Peyer's patch (tissue), 4 donors: ENCODE results near the gene F2RL3. TPM values are rescaled to one million over a fixed set of nuclear protein-coding genes. Genes with fewer than 3 reads are reported as not detected.

Experiments
- DNase-seq, 3 donors: peaks; one replicate each; pipeline ENCODE4 v3.0.0-alpha.2; 2017 to 2019
- H3K27ac ChIP-seq, 4 donors: fragments of 200-600 bp; sonication (generic); one replicate each; pipeline ENCODE4 v1.5.1; 2016 to 2019
- H3K27me3 ChIP-seq, 2 donors: fragments of 200-600 bp; sonication (generic); one replicate each; pipeline ENCODE4 v1.5.1; 2019
- H3K36me3 ChIP-seq, 3 donors: fragments of 200-600 bp; sonication (generic); one replicate each; pipeline ENCODE4 v1.5.1; 2016 to 2019
- H3K4me1 ChIP-seq, 4 donors: fragments of 200-600 bp; sonication (generic); one replicate each; pipeline ENCODE4 v1.5.1; 2016 to 2019
- H3K4me3 ChIP-seq, 4 donors: fragments of 200-600 bp; sonication (generic); 1 replicate in 3 of 4; 2 replicates in 1 of 4; pipeline ENCODE4 v1.5.1; 2016 to 2019; ENCODE audit warnings: mild to moderate bottlenecking in 1 of 4
- H3K9me3 ChIP-seq, 4 donors: fragments of 200-600 bp; sonication (generic); one replicate each; pipeline ENCODE4 v1.5.1; 2016 to 2019; ENCODE audit warnings: mild to moderate bottlenecking in 1 of 4
- POLR2A ChIP-seq, 2 donors: fragments of 450-650 bp; IDR thresholded peaks; one replicate each; pipeline ENCODE4 v1.5.1; 2017; ENCODE audit warnings: antibody characterized with exemption in 2 of 2, mild to moderate bottlenecking in 2 of 2, moderate library complexity in 2 of 2
- total RNA-seq, 4 donors: library from RNA; depleted of rRNA; stranded (reverse); fragments of >200 nt; gene quantifications; one replicate each; pipeline ENCODE4 v1.1.0, GENCODE V29; 2016
- TF ChIP-seq, protein P1 (sequence below), 6 experiments: fragments of 450-650 bp in 4 of 6; fragments of 200-600 bp in 2 of 6; sonication (generic) in 1 of 6; IDR thresholded peaks; one replicate each; pipeline ENCODE4 v1.5.1; 2017 to 2019; ENCODE audit warnings: antibody characterized with exemption in 6 of 6, mild to moderate bottlenecking in 3 of 6, moderate library complexity in 1 of 6

The F2RL3 gene
- total RNA-seq, 4 donors from 2014 or later = 3.9 to 11.6 (median 5.1) TPM

DNA sequence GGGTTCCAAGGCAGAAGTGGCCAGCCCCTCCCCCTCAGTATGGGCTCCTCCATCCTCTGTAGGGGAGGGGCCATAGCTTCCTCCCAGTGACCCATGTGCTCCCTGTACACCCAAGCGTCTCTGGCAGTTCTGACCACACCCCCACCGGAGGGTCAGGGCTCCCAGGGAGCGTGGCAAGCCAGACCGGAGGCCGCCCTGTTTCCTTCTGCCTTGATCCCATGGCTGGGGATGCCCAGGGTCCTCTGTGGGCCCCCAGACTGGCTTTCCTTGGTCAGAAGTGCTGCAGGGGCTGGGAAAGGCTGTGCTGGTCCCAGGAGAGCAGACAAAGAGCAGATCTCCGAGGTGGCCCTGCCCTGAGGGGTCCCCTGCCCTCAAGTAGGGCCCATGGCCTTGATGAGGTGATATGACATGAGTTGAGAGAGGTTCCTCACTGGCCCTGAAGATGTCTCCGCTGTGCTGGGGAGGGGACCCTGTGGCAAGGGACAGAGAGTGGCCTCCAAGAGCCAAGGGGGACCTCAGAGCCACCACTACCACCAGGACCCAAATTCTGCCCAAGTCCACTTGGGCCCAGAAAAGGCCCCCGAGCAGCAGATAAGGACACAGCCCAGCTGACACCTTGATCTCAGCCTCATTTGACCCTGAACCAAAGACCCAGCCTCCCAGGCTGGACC, 7.8 kb upstream of the F2RL3 start:
- Histone ChIP-seq H3K27me3 (no peaks in the 10 kb centered on the region), H3K9me3 (peaks cover 0 to 22% (median 6%) of the 10 kb centered on the region in 4 donors), H3K4me3 (no peak overlapping the region), H3K27ac (no peak overlapping the region), H3K36me3 (peaks cover 0 to 43% (median 0%) of the 10 kb centered on the region in 3 donors), H3K4me1 (peaks cover 0 to 7% (median 0%) of the 10 kb centered on the region in 4 donors)
- DNase-seq = no peak
- TF ChIP-seq POLR2A (IDR thresholded peaks at IDR 0.05) = no peak
- TF ChIP-seq, protein P1, sequence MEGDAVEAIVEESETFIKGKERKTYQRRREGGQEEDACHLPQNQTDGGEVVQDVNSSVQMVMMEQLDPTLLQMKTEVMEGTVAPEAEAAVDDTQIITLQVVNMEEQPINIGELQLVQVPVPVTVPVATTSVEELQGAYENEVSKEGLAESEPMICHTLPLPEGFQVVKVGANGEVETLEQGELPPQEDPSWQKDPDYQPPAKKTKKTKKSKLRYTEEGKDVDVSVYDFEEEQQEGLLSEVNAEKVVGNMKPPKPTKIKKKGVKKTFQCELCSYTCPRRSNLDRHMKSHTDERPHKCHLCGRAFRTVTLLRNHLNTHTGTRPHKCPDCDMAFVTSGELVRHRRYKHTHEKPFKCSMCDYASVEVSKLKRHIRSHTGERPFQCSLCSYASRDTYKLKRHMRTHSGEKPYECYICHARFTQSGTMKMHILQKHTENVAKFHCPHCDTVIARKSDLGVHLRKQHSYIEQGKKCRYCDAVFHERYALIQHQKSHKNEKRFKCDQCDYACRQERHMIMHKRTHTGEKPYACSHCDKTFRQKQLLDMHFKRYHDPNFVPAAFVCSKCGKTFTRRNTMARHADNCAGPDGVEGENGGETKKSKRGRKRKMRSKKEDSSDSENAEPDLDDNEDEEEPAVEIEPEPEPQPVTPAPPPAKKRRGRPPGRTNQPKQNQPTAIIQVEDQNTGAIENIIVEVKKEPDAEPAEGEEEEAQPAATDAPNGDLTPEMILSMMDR (IDR thresholded peaks at IDR 0.05) = no peak

DNA sequence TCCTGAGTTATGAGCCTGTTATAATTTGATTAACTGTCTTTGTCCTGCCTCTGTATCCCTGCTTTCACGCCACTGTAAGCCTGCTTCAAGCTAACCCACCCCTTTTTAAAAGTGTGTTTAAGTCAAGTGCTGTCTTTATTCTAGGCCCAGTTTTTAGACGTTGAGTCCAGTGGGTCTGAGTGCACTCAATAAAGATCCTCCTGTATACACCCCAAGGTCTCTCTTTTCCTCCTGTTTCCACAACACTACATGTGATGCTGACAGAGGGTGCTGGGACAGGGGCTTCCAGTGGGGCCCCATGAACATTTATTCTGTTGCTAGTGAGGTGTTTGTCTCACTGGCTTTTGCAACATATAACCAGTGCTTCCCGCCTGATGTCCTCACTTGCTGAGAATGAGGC, 6.7 kb upstream of the F2RL3 start:
- Histone ChIP-seq H3K27me3 (no peaks in the 10 kb centered on the region), H3K9me3 (peaks cover 0 to 22% (median 6%) of the 10 kb centered on the region in 4 donors), H3K4me1 (no peaks in the 10 kb centered on the region), H3K4me3 (no peak overlapping the region), H3K27ac (no peak overlapping the region), H3K36me3 (peaks cover 0 to 32% (median 0%) of the 10 kb centered on the region in 3 donors)
- DNase-seq = no peak
- TF ChIP-seq, protein P1 (IDR thresholded peaks at IDR 0.05) = no peak
- TF ChIP-seq POLR2A (IDR thresholded peaks at IDR 0.05) = no peak

DNA sequence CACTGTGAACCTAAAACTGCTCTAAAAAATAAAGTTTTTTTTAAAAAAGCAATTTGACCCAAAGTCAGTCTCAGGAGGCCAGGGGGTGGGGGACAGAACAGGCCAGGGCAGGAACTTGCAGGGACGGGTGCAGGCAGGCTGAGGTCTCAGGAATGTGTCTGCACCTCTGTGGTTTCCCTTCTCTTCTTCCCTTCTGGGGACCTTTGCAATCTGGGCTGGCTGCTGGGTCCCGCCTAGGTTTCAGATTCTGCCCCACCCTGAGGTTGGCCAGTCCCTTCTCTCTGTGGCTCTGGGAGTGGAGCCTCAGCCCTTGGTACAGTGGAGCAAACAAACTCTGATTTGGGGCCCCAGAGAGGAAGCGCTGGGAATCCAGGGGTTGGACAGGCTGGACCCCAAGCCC, 5.3 kb upstream of the F2RL3 start:
- H3K4me1 ChIP-seq = peaks cover 0 to under 1% (median 0%) of the 10 kb centered on the region in 4 donors
- no peak for DNase-seq
- no peaks in the 10 kb centered on the region for H3K27me3 ChIP-seq
- H3K27ac ChIP-seq = no peak overlapping the region
- H3K9me3 ChIP-seq = peaks cover 0 to 22% (median 6%) of the 10 kb centered on the region in 4 donors
- H3K4me3 ChIP-seq = no peak overlapping the region
- H3K36me3 ChIP-seq = peaks cover 0 to 18% (median 0%) of the 10 kb centered on the region in 3 donors
- no peak for TF ChIP-seq POLR2A (IDR thresholded peaks at IDR 0.05)
- TF ChIP-seq, protein P1 (IDR thresholded peaks at IDR 0.05) = no peak

DNA sequence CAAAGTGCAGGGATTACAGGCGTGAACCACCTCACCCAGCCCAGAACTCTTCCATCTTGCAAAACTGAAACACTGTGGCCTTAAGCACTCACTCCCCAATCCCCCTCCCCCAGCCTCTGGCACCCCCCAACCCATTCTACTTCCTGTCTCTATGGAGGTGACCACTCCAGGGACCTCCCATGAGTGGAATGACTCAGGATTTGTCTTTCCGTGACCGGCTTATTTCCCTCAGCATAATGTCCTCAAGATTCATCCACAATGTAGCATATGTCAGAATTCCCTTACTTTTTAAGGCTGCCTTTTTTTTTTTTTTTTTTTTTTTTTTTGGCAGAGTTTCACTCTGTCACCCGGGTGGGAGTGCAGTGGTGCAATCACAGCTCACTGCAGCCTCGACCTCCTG, 3.6 kb upstream of the F2RL3 start:
- DNase-seq = no peak
- no peaks in the 10 kb centered on the region for H3K27me3 ChIP-seq
- H3K36me3 ChIP-seq = peaks cover 0 to 1% (median 0%) of the 10 kb centered on the region in 3 donors
- H3K9me3 ChIP-seq = peaks cover 0 to 22% (median 6%) of the 10 kb centered on the region in 4 donors
- TF ChIP-seq, protein P1 (IDR thresholded peaks at IDR 0.05) = no peak
- TF ChIP-seq POLR2A (IDR thresholded peaks at IDR 0.05) = no peak
- H3K4me1 ChIP-seq = peaks cover 0 to 8% (median 0%) of the 10 kb centered on the region in 4 donors
- H3K4me3 ChIP-seq = no peak overlapping the region
- H3K27ac ChIP-seq = peak overlapping the region in 1 of 4 donors; percentile 77

DNA sequence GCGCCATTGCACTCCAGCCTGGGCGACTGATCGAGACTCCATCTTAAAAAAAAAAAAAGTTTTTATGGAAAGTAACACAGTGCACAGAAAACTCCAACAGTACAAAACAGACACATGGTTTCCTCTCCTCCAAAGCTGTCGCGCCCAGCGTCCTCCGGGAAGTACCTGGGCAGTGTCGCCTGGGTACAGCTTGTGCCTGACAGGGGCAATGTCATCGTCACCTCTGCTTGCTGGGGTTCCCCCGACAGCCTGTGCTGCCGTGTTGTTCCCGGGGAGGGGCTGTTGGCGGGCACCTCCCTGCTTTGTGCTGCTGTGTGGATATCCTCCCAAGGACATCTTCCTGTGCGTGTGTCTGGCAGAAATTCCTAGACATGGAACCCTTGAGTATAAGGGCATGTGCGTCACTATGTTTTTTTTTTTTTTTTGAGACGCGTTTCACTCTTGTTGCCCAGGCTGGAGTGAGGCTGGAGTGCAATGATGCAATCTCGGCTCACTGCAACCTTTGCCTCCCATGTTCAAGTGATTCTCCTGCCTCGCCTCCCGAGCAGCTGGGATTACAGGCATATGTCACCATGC, 2.4 kb upstream of the F2RL3 start:
- H3K27ac ChIP-seq = peak overlapping the region in 3 of 4 donors; percentile 15 to 77 (median 75)
- no peaks in the 10 kb centered on the region for H3K27me3 ChIP-seq
- peaks cover 0 to 15% (median 6%) of the 10 kb centered on the region in 4 donors for H3K9me3 ChIP-seq
- H3K4me3 ChIP-seq = no peak overlapping the region
- DNase-seq = peak in 1 of 3 donors; percentile 77
- H3K4me1 ChIP-seq = peaks cover 0 to 8% (median 0%) of the 10 kb centered on the region in 4 donors
- TF ChIP-seq POLR2A (IDR thresholded peaks at IDR 0.05) = no peak
- TF ChIP-seq, protein P1 (IDR thresholded peaks at IDR 0.05) = no peak
- H3K36me3 ChIP-seq = no peaks in the 10 kb centered on the region
